Heart left ventricle (tissue), 13 donors: Measurements from ENCODE around the gene TMEM9.

Source experiments
- CTCF ChIP-seq, 12 donors: fragments of 200-600 bp; sonication (generic) in 4 of 12; IDR thresholded peaks; one replicate each; pipeline versions ENCODE4 v1.5.0 to v1.8.0; 2018 to 2022; ENCODE audit warnings: antibody characterized with exemption in 12 of 12, mild to moderate bottlenecking in 5 of 12
- POLR2A ChIP-seq, 2 donors: fragments of 450-650 bp; IDR thresholded peaks; one replicate each; pipeline ENCODE4 v1.6.1; 2017; ENCODE audit warnings: antibody characterized with exemption in 2 of 2, mild to moderate bottlenecking in 2 of 2, moderate library complexity in 2 of 2
- donor health status: ischemic (EF 13 %, LVEDD 7.1; RV severe dilation, severe dysfunction).
- donor health status: DM: no; HTN: yes; CAD: no.
- donor health status: DM: no; HTN: no; CAD: no.
- donor health status: ischemic (EF 25% LVEDD 6.9; RV normal size, moderate dysfunction).
- donor health status: ischemic (EF 25% LVEDD 5.7; RV mildly dilated, moderate dysfunction).
- donor health status: ischemic (EF 35%, LVEDD 5.7; RV mildly dilated, moderate dysfunction).
- donor health status: nonischemic (EF 11% LVEDD 7.7; RV severe dilation, severe dysfunction).
- donor health status: DM: yes; HTN: yes; CAD: no.
- donor health status: PGD.
- donor health status: ischemic (EF 29% LVEDD 5.4; RV normal size, mild dysfunction).
- donor health status: nonischemic (EF 23%, LVEDD 6.1; RV moderate dilation, normal function).

DNA sequence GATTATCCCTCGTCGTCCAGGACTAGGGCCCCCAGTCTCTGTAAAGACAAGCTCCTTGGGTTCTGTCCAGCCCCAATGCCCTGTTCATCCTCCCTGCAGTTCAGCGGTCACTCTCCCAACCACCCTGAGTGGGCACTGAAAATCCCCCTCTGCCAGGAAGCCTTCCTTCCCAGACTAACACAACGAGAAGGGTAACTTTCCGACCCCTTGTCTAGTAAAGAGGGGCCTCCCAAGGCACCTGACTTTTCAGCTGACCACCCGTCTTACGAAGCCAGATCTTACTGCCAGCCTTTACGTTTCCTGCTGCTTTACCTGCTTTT, 13.4 kb downstream of the TMEM9 start:
- no peak for TF ChIP-seq POLR2A (IDR thresholded peaks at IDR 0.05)
- TF ChIP-seq CTCF (IDR thresholded peaks at IDR 0.05): no peak
